ENCODE data around the gene PCMTD2. TPM values are rescaled to one million over a fixed set of nuclear protein-coding genes. Genes with fewer than 3 reads are reported as not detected.
A peak's percentile ranks its signal among the peaks of the same experiment; 100 is the strongest.
"Not testable (repeated sequence)": the region's sequence is repeated elsewhere in the genome, so short reads cannot be mapped to it uniquely, and the experiment has no call there.

PCMTD2 gene
- total and polyA plus RNA-seq, 8 donors = 11.8 to 36.8 (median 24.0) TPM

DNA sequence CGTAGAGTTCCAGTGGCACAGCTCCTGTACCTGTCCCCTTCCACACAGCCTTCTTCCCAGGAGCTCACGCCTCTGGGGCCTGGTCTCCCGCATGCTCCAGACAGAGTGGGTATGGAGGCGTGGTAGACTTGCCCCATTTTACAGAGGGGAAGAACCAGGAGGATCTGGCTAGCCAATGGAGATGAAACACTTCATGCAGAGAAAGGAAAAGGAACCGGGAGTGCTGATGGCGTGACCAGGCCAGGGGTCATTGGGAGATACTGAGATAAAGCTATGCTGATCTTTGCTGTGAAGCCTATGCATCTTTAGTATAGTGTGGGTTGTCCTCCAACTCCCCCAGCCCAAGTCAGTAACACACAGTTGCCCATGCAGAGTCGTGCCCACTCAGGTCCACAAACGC lies 62.5 kb downstream of the PCMTD2 start:
- DNase-seq; H3K36me3 ChIP-seq; H3K27ac ChIP-seq; ATAC-seq; H3K27me3 ChIP-seq; intact Hi-C loops (cut with DNase I); H3K9me3 ChIP-seq; FAIRE-seq; H3K4me1 ChIP-seq; H3K4me3 ChIP-seq: not testable (repeated sequence)
- 70 to 83% methylated on average over 6 to 8 of the region's 8 CpGs for WGBS, 2 donors

DNA sequence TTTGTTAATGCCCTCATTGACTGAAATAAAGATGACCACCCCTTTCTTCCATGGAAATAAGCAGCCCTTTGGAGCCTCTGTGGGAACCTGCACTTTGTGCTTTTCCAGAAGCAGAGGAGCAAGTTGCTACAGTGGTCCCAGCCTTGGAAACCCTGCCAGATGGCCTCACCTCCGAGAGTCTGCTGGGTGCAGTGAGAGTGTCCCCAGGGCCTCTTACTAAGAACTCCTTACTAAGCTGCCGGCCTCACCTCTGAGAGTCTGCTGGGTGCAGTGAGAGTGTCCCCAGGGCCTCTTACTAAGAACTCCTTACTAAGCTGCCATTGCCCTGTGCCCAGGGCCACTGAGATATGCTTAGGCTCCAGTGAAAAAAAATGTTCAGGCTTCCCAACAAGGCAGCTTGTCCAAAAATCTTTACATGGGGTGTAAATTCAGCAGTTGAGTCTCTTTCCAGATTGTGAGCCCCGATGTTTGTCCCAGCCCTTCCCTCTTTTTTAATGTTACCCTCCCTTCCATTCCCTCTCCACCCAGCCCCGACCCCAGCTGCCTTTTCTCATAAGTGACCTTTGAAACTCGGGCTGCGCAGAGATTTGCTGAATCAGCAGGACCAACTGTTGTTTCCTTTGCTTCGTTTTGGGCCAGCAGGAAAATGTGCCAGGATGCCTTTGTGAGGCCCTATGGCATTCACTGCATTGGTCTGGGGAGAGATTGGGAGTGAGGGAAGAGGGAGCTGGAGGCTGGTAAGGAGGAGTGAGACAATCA lies 66.7 kb downstream of the PCMTD2 start:
- intact Hi-C loops (cut with DNase I); H3K9me3 ChIP-seq: not testable (repeated sequence)
- ATAC-seq = peak in 1 of 4 donors; percentile 12

More for the DNA sequence above, 66.7 kb downstream of the PCMTD2 start:
- H3K27me3 ChIP-seq, H3K4me1 ChIP-seq, H3K4me3 ChIP-seq, DNase-seq, H3K27ac ChIP-seq, FAIRE-seq, H3K36me3 ChIP-seq: not testable (repeated sequence)
- 37 to 46% methylated on average over 7 of the region's 7 CpGs for WGBS, 2 donors

Other genes with a start within 250 kb of the PCMTD2 start
- 1 to 10 TPM in 1 of 6 donors, under 1 TPM in 5; 0.31 to 1.0 (median 0.70) TPM for gene C20orf204, start 219.6 kb upstream of the PCMTD2 start, total RNA-seq
- 1 to 10 TPM; 2.4 to 3.7 TPM for gene C20orf204, start 219.6 kb upstream of the PCMTD2 start, polyA plus RNA-seq
- 1 to 10 TPM; 3.7 to 9.1 (median 5.2) TPM for gene SOX18, start 206.1 kb upstream of the PCMTD2 start, total RNA-seq
- gene SOX18, start 206.1 kb upstream of the PCMTD2 start, polyA plus RNA-seq = 1 to 10 TPM; 6.1 to 6.4 TPM
- gene TCEA2, start 192.6 kb upstream of the PCMTD2 start, total RNA-seq = 10 to 100 TPM; 11.6 to 24.5 (median 13.9) TPM
- 10 to 100 TPM; 35.7 to 52.9 TPM for gene TCEA2, start 192.6 kb upstream of the PCMTD2 start, polyA plus RNA-seq
- 10 to 100 TPM in 1 of 6 donors, 1 to 10 TPM in 5; 3.2 to 11.9 (median 4.1) TPM for gene RGS19, start 176.2 kb upstream of the PCMTD2 start, total RNA-seq
- gene RGS19, start 176.2 kb upstream of the PCMTD2 start, polyA plus RNA-seq = 1 to 10 TPM; 7.5 to 8.9 TPM
- 1 to 10 TPM in 3 of 6 donors, under 1 TPM in 3; 0.25 to 2.2 (median 1.1) TPM for gene OPRL1, start 175.7 kb upstream of the PCMTD2 start, total RNA-seq
- gene OPRL1, start 175.7 kb upstream of the PCMTD2 start, polyA plus RNA-seq = under 1 TPM; 0.49 to 0.94 TPM
- gene LKAAEAR1, start 171.3 kb upstream of the PCMTD2 start, total RNA-seq = under 1 TPM in 2 of 6 donors, not detected in 4; 0.22 to 0.24 TPM
- gene LKAAEAR1, start 171.3 kb upstream of the PCMTD2 start, polyA plus RNA-seq = not detected
- gene NPBWR2, start 148.2 kb upstream of the PCMTD2 start, total RNA-seq = not detected
- gene NPBWR2, start 148.2 kb upstream of the PCMTD2 start, polyA plus RNA-seq = not detected
- gene MYT1, start 91.3 kb upstream of the PCMTD2 start, total RNA-seq = under 1 TPM; 0.13 to 0.67 (median 0.37) TPM
- gene MYT1, start 91.3 kb upstream of the PCMTD2 start, polyA plus RNA-seq = 1 to 10 TPM in 1 of 2 donors, under 1 TPM in 1; 0.76 to 5.1 TPM

Data from pancreas (tissue), 10 donors.